K562 (cell line): ENCODE results near the gene GABPB1. TPM values are rescaled to one million over a fixed set of nuclear protein-coding genes. Genes with fewer than 3 reads are reported as not detected.

ENCODE experiments used
- ARNT ChIP-seq, 2 experiments: fragments of 450-650 bp; IDR thresholded peaks; 2 replicates each; pipeline ENCODE4 v1.6.1; 2016; ENCODE audit warnings: mild to moderate bottlenecking in 1 of 2
- BCOR ChIP-seq: fragments of 450-650 bp; IDR thresholded peaks from 2 replicates; pipeline ENCODE4 v1.6.1; 2016
- DEAF1 ChIP-seq: fragments of 450-650 bp; formaldehyde crosslinking; IDR thresholded peaks from 2 replicates; pipeline ENCODE4 v1.4.0; 2020; ENCODE audit warnings: mild to moderate bottlenecking, moderate library complexity
- GABPA ChIP-seq: fragments of 200-800 bp; sonication (Bioruptor generic); conservative IDR thresholded peaks from 2 replicates; pipeline ENCODE4 v1.6.1; 2016; ENCODE audit warnings: low read depth, missing genetic modification characterization, missing compliant biosample characterization
- HIVEP1 ChIP-seq: fragments of 250-450 bp; sonication (Bioruptor Pico); IDR thresholded peaks from 2 replicates; pipeline ENCODE4 v1.4.0; 2020; ENCODE audit warnings: mild to moderate bottlenecking
- KAT2B ChIP-seq: IDR thresholded peaks from one replicate; pipeline ENCODE4 v1.6.1; 2012; ENCODE audit warnings: low read depth, mild to moderate bottlenecking, control low read depth, inconsistent platforms, low read length, moderate library complexity
- KDM2B ChIP-seq: fragments of 250-450 bp; sonication (Bioruptor Pico); IDR thresholded peaks from 2 replicates; pipeline ENCODE4 v1.8.0; 2021; ENCODE audit warnings: mild to moderate bottlenecking, moderate library complexity
- MIER1 ChIP-seq: fragments of 450-650 bp; IDR thresholded peaks from 2 replicates; pipeline ENCODE4 v1.6.1; 2016; ENCODE audit warnings: antibody characterized with exemption, mild to moderate bottlenecking, low read depth
- NCOA1 ChIP-seq: fragments of 450-650 bp; IDR thresholded peaks from 2 replicates; pipeline ENCODE4 v1.6.1; 2016; ENCODE audit warnings: low read depth
- NR2C1 ChIP-seq, 2 experiments: fragments of 450-650 bp; IDR thresholded peaks; 2 replicates each; pipeline ENCODE4 v1.6.1; 2017; ENCODE audit warnings: mild to moderate bottlenecking in 2 of 2, antibody characterized with exemption in 1 of 2, inconsistent platforms in 1 of 2, missing compliant biosample characterization in 1 of 2, missing genetic modification characterization in 1 of 2
- RAD21 ChIP-seq, 2 experiments: fragments of 250-450 bp in 1 of 2; fragments of 450-650 bp in 1 of 2; sonication (Bioruptor Pico) in 1 of 2; formaldehyde crosslinking in 1 of 2; IDR thresholded peaks in 1 of 2; conservative IDR thresholded peaks in 1 of 2; 2 replicates each; pipeline versions ENCODE4 v1.4.0 to v1.8.0; 2020 to 2022; ENCODE audit warnings: mild to moderate bottlenecking in 2 of 2, moderate library complexity in 1 of 2
- SP2 ChIP-seq: IDR thresholded peaks from 2 replicates; pipeline ENCODE4 v1.6.1; 2011; ENCODE audit warnings: mild to moderate bottlenecking, low read depth, low read length, moderate library complexity; ENCODE audit not compliant: poor library complexity, severe bottlenecking; ENCODE audit errors: extremely low read depth
- TGIF2 ChIP-seq: sonication (generic); formaldehyde crosslinking; IDR thresholded peaks from 2 replicates; pipeline ENCODE4 v1.8.1; 2022; ENCODE audit warnings: mild to moderate bottlenecking, missing genetic modification reagents, moderate library complexity
- TRIM24 ChIP-seq, 2 experiments: fragments of 450-650 bp; IDR thresholded peaks; 2 replicates each; pipeline ENCODE4 v1.6.1; 2016
- ZNF408 ChIP-seq: fragments of 250-450 bp; sonication (Bioruptor Pico); IDR thresholded peaks from 2 replicates; pipeline ENCODE4 v1.4.0; 2020; ENCODE audit warnings: low read depth, mild to moderate bottlenecking, moderate library complexity
- ZNF511 ChIP-seq: sonication (generic); formaldehyde crosslinking; IDR thresholded peaks from 2 replicates; pipeline ENCODE4 v1.8.0; 2022; ENCODE audit warnings: mild to moderate bottlenecking, missing genetic modification reagents
- ZNF655 ChIP-seq: fragments of 250-450 bp; sonication (Bioruptor Pico); IDR thresholded peaks from 2 replicates; pipeline ENCODE4 v1.5.0; 2021
- polyA plus RNA-seq, 8 experiments: library from polyadenylated mRNA; depleted of rRNA in 4 of 8; stranded (reverse) in 5 of 8; unstranded in 3 of 8; fragments of >200 nt; fragmentation: Nextera tagmentation in 2 of 8; fragmentation: Illumina TruSeq in 1 of 8; extraction: Ambion mirVana in 2 of 8; extraction: Trizol in 1 of 8; gene quantifications; 2 replicates each; pipeline versions ENCODE4 v1.2.1 to v1.2.3, GENCODE V29; 2011 to 2014; ENCODE audit warnings: inconsistent platforms in 1 of 8, missing spikeins in 1 of 8
- total RNA-seq, 7 experiments: library from RNA; depleted of rRNA in 6 of 7; stranded (reverse); fragments of >200 nt in 6 of 7; fragmentation: Illumina TruSeq in 2 of 7; extraction: Trizol in 2 of 7; gene quantifications; 2 replicates each; pipeline versions ENCODE4 v1.2.1 to v1.2.3, GENCODE V29; 2011 to 2021; ENCODE audit warnings: low replicate concordance in 1 of 7

GABPB1 gene
- total and polyA plus RNA-seq, 9 of the 15 experiments (the other 6 are each of a cell fraction or from before 2014, with no cell fraction given) = 11.8 to 42.3 (median 33.2) TPM

GRCh38 chr15:50315814-50316630, 39.0 kb downstream of the GABPB1 start (continued):
- TF ChIP-seq DEAF1 (CRISPR knock-in tag) (peak; percentile 72), RAD21 (CRISPR knock-in tag; conservative IDR thresholded peaks at IDR 0.05 in 1 of 2, IDR thresholded peaks at IDR 0.05 in 1 of 2) (peak; percentile 91 to 92), SP2 (no peak), KDM2B (no peak), MIER1 (no peak), KAT2B (no peak), NCOA1 (no peak), BCOR (no peak), TGIF2 (CRISPR knock-in tag) (no peak), GABPA (peak; percentile 20; the same call in 1 of the 2 replicates), HIVEP1 (CRISPR knock-in tag) (no peak), ZNF511 (CRISPR knock-in tag) (no peak), ARNT (IDR thresholded peaks at IDR 0.05) (no peak), NR2C1 (IDR thresholded peaks at IDR 0.05) (no peak), NR2C1 (tag; IDR thresholded peaks at IDR 0.05) (no peak), TRIM24 (IDR thresholded peaks at IDR 0.05) (no peak), ZNF655 (CRISPR knock-in tag) (no peak), ZNF408 (CRISPR knock-in tag) (no peak)
